A549 (cell line): ENCODE results near the gene DLGAP1. TPM values are rescaled to one million over a fixed set of nuclear protein-coding genes. Genes with fewer than 3 reads are reported as not detected.

Experiments
- ATAC-seq, 2 experiments: fragments of 200-7000 bp in 1 of 2; fragments of >200 bp in 1 of 2; cut with Nextera tagmentation in 1 of 2; cut with Tn5 transposase in 1 of 2; 3 replicates each; pipeline versions ENCODE4 v1.8.0 to v1.9.1; 2018 to 2020; ENCODE audit warnings: mild to moderate bottlenecking in 1 of 2, moderate library complexity in 1 of 2
- CTCF ChIA-PET: fragments of 300-600 bp; sonication (Branson Sonifier 250); formaldehyde crosslinking; extraction: SDS; loops from one replicate; lab custom pipeline; 2021; ENCODE audit warnings: antibody characterized with exemption, inconsistent platforms; lab: Yijun Ruan, JAX
- POLR2A ChIA-PET: fragments of 350-600 bp; formaldehyde crosslinking; extraction: SDS; loops from one replicate; lab custom pipeline; 2021; ENCODE audit warnings: antibody characterized with exemption, inconsistent platforms; lab: Yijun Ruan, JAX
- DNase-seq, 2 experiments: peaks; one replicate each; pipeline versions ENCODE4 v3.0.0 to v3.0.0-alpha.2; 2011 to 2016; ENCODE audit warnings: low read depth in 1 of 2, low spot score in 1 of 2
- FAIRE-seq: peaks from 2 replicates; lab custom pipeline; 2011; peaks lifted over from hg19 to GRCh38; lab: Jason Lieb, UNC
- H3K27ac ChIP-seq, 2 experiments: fragments of >200 bp; sonication (Bioruptor Twin); formaldehyde crosslinking; 3 replicates each; pipeline ENCODE4 v1.5.1; 2016 to 2017
- H3K4me1 ChIP-seq: fragments of >200 bp; sonication (Bioruptor Twin); formaldehyde crosslinking; 3 replicates; pipeline ENCODE4 v1.6.1; 2016
- H3K4me2 ChIP-seq: fragments of >200 bp; sonication (Bioruptor Twin); formaldehyde crosslinking; 3 replicates; pipeline ENCODE4 v1.6.1; 2016
- H3K4me3 ChIP-seq: fragments of >200 bp; sonication (Bioruptor Twin); formaldehyde crosslinking; 3 replicates; pipeline ENCODE4 v1.5.1; 2016
- H3K9me3 ChIP-seq: fragments of >200 bp; sonication (Bioruptor Twin); formaldehyde crosslinking; 3 replicates; pipeline ENCODE4 v1.6.1; 2016
- CHD4 ChIP-seq: fragments of 200-600 bp; sonication (generic); IDR thresholded peaks from 2 replicates; pipeline ENCODE4 v1.6.1; 2016; ENCODE audit warnings: antibody characterized with exemption, mild to moderate bottlenecking, borderline replicate concordance
- EHF ChIP-seq: fragments of 250-450 bp; sonication (Bioruptor Pico); IDR thresholded peaks from 2 replicates; pipeline ENCODE4 v1.5.0; 2020; ENCODE audit warnings: mild to moderate bottlenecking
- EP300 ChIP-seq, 2 experiments: fragments of >200 bp; sonication (Bioruptor Twin); formaldehyde crosslinking; IDR thresholded peaks; 2 replicates in 1 of 2; 3 replicates in 1 of 2; pipeline ENCODE4 v1.6.1; 2016 to 2017
- FOSB ChIP-seq: fragments of 250-450 bp; sonication (Bioruptor Pico); IDR thresholded peaks from 2 replicates; pipeline ENCODE4 v1.5.0; 2020; ENCODE audit warnings: mild to moderate bottlenecking, moderate library complexity
- GATA3 ChIP-seq: IDR thresholded peaks from 2 replicates; pipeline ENCODE4 v1.6.1; 2012; ENCODE audit warnings: borderline replicate concordance
- HOXA7 ChIP-seq: fragments of 250-450 bp; sonication (Bioruptor Pico); IDR thresholded peaks from 2 replicates; pipeline ENCODE4 v1.5.0; 2020; ENCODE audit warnings: mild to moderate bottlenecking, moderate library complexity
- HOXB13 ChIP-seq: fragments of 250-450 bp; sonication (Bioruptor Pico); IDR thresholded peaks from 2 replicates; pipeline ENCODE4 v1.5.0; 2020; ENCODE audit warnings: low read depth, mild to moderate bottlenecking, moderate library complexity
- HOXB5 ChIP-seq: fragments of 250-450 bp; sonication (Bioruptor Pico); IDR thresholded peaks from 2 replicates; pipeline ENCODE4 v1.5.0; 2020; ENCODE audit warnings: mild to moderate bottlenecking, moderate library complexity
- JUN ChIP-seq, 2 experiments: fragments of >200 bp; sonication (Bioruptor Twin); formaldehyde crosslinking; IDR thresholded peaks; 2 replicates in 1 of 2; 3 replicates in 1 of 2; pipeline ENCODE4 v1.6.1; 2016 to 2017
- MAZ ChIP-seq: fragments of 150-350 bp; IDR thresholded peaks from 2 replicates; pipeline ENCODE4 v1.6.1; 2014; ENCODE audit warnings: antibody characterized with exemption, low read depth, low read length, borderline replicate concordance
- NFE2L2 ChIP-seq: fragments of 150-350 bp; conservative IDR thresholded peaks from 2 replicates; pipeline ENCODE4 v1.6.1; 2014; ENCODE audit warnings: low read length
- NR3C1 ChIP-seq: fragments of >200 bp; sonication (Bioruptor Twin); formaldehyde crosslinking; IDR thresholded peaks from 3 replicates; pipeline ENCODE4 v1.6.1; 2017
- RARB ChIP-seq: fragments of 250-450 bp; sonication (Bioruptor Pico); IDR thresholded peaks from 2 replicates; pipeline ENCODE4 v1.8.0; 2021; ENCODE audit warnings: mild to moderate bottlenecking, moderate library complexity
- RCOR1 ChIP-seq: fragments of 150-350 bp; IDR thresholded peaks from 2 replicates; pipeline ENCODE4 v1.6.1; 2014; ENCODE audit warnings: antibody characterized with exemption, low read length, low read depth
- RNF2 ChIP-seq: fragments of 200-600 bp; sonication (generic); IDR thresholded peaks from 2 replicates; pipeline ENCODE4 v1.6.1; 2016; ENCODE audit warnings: low read depth, mild to moderate bottlenecking, antibody characterized with exemption, moderate library complexity, borderline replicate concordance
- TFCP2L1 ChIP-seq: fragments of 250-450 bp; sonication (Bioruptor Pico); IDR thresholded peaks from 2 replicates; pipeline ENCODE4 v1.5.0; 2021; ENCODE audit warnings: mild to moderate bottlenecking
- TP53 ChIP-seq: fragments of 250-450 bp; sonication (Bioruptor Pico); IDR thresholded peaks from 2 replicates; pipeline ENCODE4 v1.5.0; 2021; ENCODE audit warnings: mild to moderate bottlenecking, moderate library complexity
- ZSCAN20 ChIP-seq: fragments of 250-450 bp; sonication (Bioruptor Pico); IDR thresholded peaks from 2 replicates; pipeline ENCODE4 v1.8.0; 2022; ENCODE audit warnings: mild to moderate bottlenecking, moderate library complexity
- WGBS: methylation state at CpG from one replicate; pipeline ENCODE4 v1.1.6; 2017; ENCODE audit errors: missing lambda C conversion rate; 5-methylcytosine and 5-hydroxymethylcytosine counted together
- polyA plus RNA-seq, 4 experiments: library from polyadenylated mRNA; depleted of rRNA in 3 of 4; stranded (reverse); fragments of >200 nt; fragmentation: RNase III in 1 of 4; extraction: RNeasy Plus Mini Kit Qiagen cat#74134 plus additional on column Dnase treatment in 1 of 4; gene quantifications; 2 replicates in 3 of 4; 3 replicates in 1 of 4; pipeline ENCODE4 v1.2.3, GENCODE V29; 2011 to 2017
- TF ChIP-seq, protein P1 (sequence below): fragments of 250-450 bp; sonication (Bioruptor Pico); IDR thresholded peaks from 2 replicates; pipeline ENCODE4 v1.5.0; 2020; ENCODE audit warnings: low read depth, mild to moderate bottlenecking, moderate library complexity
- TF ChIP-seq, protein P2 (sequence below): fragments of 250-450 bp; sonication (Bioruptor Pico); IDR thresholded peaks from 2 replicates; pipeline ENCODE4 v1.5.0; 2021; ENCODE audit warnings: mild to moderate bottlenecking, moderate library complexity, borderline replicate concordance
- TF ChIP-seq, protein P3 (sequence below): IDR thresholded peaks from 2 replicates; pipeline ENCODE4 v1.6.1; 2012; ENCODE audit warnings: low read depth, borderline replicate concordance

DLGAP1 gene
- polyA plus RNA-seq, 2 of the 4 experiments (the other 2 are of a cell fraction) = 0.04 to 0.12 TPM

DNA sequence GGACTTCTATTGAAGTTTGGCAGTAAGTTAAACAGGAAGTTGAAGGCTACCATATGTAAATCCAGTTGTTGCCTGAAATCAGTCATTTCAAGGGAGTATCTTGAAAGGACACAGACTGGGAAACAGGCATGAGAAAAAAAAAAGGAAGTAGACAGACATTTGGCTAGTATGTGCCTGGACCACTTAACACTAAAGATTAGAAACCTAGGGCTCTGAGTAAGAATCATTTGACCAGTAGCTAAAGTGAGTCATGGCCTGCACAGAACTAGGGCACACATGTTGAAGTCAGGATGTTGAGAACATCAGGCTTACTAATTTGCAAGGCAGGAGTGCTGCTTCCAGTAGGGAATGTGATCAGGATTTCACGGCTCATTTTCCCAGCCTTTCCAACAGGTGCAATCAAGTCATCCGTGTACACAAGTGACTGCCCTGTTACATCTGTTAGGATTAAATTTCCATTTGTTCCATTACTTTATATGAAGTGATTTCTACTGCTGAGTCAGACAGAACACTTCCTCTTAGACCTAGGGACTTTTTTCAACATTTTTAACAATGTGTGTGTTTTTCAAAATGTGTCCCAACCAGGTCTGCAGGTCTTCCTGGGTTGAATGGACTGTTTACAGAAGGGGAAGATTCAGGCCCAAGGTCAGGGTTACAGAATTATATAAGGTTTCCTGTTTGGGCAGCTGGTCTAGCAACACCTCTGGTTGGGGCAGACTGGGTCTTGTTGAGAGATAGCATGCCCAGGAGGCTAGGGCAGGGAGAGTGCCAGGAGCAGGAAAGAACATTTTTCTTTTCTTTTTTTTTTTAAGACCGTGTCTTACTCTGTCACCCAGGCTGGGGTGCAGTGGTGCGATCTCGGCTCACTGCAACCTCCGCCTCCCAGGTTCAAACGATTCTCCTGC, 859.5 kb downstream of the DLGAP1 start (continued):
- no peak for TF ChIP-seq GATA3
- TF ChIP-seq, protein P1, sequence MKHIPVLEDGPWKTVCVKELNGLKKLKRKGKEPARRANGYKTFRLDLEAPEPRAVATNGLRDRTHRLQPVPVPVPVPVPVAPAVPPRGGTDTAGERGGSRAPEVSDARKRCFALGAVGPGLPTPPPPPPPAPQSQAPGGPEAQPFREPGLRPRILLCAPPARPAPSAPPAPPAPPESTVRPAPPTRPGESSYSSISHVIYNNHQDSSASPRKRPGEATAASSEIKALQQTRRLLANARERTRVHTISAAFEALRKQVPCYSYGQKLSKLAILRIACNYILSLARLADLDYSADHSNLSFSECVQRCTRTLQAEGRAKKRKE (CRISPR knock-in tag) = peak; percentile 33; the same call in 1 of the 2 replicates

DNA sequence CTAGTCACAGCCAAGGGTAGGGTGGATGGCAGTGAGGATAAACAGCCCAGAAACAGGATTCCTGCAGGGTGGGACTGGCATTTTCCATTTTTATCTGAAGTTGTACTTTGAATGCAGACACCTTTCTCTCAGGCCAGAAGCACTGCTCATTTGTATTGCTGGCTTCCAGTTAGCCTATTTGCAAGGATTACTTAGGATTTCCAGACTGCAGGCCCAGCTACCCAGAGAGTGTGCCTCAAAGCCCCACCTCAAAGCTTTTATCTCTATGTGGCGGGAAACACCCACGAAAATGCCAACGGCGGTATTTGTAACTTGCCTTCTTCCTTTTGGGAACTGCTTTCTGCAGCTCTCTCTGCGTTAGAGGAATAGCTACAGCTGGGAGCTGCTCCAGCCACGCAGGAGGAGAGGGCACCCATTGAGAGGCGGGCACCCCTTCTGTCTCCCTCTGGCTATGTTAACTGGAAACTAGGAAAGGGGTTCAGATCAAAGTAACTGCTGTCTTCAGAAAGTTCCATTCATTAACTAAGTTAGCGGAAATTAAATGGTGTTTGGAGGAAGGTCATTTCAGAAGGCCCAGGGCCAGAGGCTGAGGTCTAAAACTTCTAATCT, 860.2 kb downstream of the DLGAP1 start:
- CTCF ChIA-PET = interaction anchor here (0.6 to 13.2 kb wide), 27 partner anchors 8 to 404 kb away, joined by 3 to 136 read pairs (median 5); partner anchors contain the start of gene MYL12A
- ATAC-seq (peak in 1 of 2 experiments; percentile 4; a peak in 2 of 6 replicates), DNase-seq (peak in 1 of 2 experiments; percentile 58), FAIRE-seq (no peak)
- peak overlapping the region; percentile 48 for H3K4me3 ChIP-seq
- H3K27ac ChIP-seq = peak overlapping the region; percentile 98 to 100
- WGBS = 3% methylated on average over 8 of the region's 8 CpGs
- no peaks in the 10 kb centered on the region for H3K9me3 ChIP-seq
- POLR2A ChIA-PET = interaction anchor here (1.1 to 5.8 kb wide), 14 partner anchors 8 to 313 kb away, joined by 3 to 146 read pairs (median 14); partner anchors contain the start of gene TGIF1
- peak overlapping the region; percentile 95 for H3K4me2 ChIP-seq
- TF ChIP-seq ZSCAN20 = peak; percentile 36
- TF ChIP-seq EP300 (IDR thresholded peaks at IDR 0.05) = no peak
- no peak for TF ChIP-seq MAZ
- peak; percentile 76; the same call in 1 of the 2 replicates for TF ChIP-seq HOXB5 (CRISPR knock-in tag)
- TF ChIP-seq TP53 (CRISPR knock-in tag) = peak; percentile 39; the same call in 1 of the 2 replicates
- peak; percentile 70; the same call in 1 of the 2 replicates for TF ChIP-seq FOSB
- TF ChIP-seq RNF2 = no peak
- peak; percentile 54; the same call in 1 of the 2 replicates for TF ChIP-seq RARB (CRISPR knock-in tag)
- peak; percentile 75; the same call in 1 of the 2 replicates for TF ChIP-seq HOXB13 (CRISPR knock-in tag)
- TF ChIP-seq TFCP2L1 (CRISPR knock-in tag) = peak; percentile 44; the same call in 1 of the 2 replicates
- TF ChIP-seq, protein P2, sequence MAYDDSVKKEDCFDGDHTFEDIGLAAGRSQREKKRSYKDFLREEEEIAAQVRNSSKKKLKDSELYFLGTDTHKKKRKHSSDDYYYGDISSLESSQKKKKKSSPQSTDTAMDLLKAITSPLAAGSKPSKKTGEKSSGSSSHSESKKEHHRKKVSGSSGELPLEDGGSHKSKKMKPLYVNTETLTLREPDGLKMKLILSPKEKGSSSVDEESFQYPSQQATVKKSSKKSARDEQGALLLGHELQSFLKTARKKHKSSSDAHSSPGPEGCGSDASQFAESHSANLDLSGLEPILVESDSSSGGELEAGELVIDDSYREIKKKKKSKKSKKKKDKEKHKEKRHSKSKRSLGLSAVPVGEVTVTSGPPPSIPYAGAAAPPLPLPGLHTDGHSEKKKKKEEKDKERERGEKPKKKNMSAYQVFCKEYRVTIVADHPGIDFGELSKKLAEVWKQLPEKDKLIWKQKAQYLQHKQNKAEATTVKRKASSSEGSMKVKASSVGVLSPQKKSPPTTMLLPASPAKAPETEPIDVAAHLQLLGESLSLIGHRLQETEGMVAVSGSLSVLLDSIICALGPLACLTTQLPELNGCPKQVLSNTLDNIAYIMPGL (CRISPR knock-in tag) = peak; percentile 56; the same call in 1 of the 2 replicates
- no peak for TF ChIP-seq NR3C1
- TF ChIP-seq, protein P1 (CRISPR knock-in tag) = peak; percentile 74; the same call in 1 of the 2 replicates
- TF ChIP-seq, protein P3, sequence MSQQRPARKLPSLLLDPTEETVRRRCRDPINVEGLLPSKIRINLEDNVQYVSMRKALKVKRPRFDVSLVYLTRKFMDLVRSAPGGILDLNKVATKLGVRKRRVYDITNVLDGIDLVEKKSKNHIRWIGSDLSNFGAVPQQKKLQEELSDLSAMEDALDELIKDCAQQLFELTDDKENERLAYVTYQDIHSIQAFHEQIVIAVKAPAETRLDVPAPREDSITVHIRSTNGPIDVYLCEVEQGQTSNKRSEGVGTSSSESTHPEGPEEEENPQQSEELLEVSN = 0 out of 2 replicates have a peak, but pooled peaks have one; percentile 24
- no peak for TF ChIP-seq CHD4
- TF ChIP-seq EHF (CRISPR knock-in tag) = peak; percentile 77; the same call in 1 of the 2 replicates
- TF ChIP-seq JUN (IDR thresholded peaks at IDR 0.05) = no peak; a peak in 2 of 5 replicates
- no peak for TF ChIP-seq RCOR1
- TF ChIP-seq HOXA7 (CRISPR knock-in tag) = peak; percentile 74
- no peak for TF ChIP-seq NFE2L2
- H3K4me1 ChIP-seq = peaks cover 75% of the 10 kb centered on the region
